GM21515 (cell line): Measurements from ENCODE around the gene ELL2.
"Not testable (repeated sequence)": the region's sequence is repeated elsewhere in the genome, so short reads cannot be mapped to it uniquely, and the experiment has no call there.

Experiments
- ATAC-seq: cut with Tn5 transposase; IDR thresholded peaks from one replicate; pipeline ENCODE4 v1.9.1; 2021; ENCODE audit not compliant: unreplicated experiment

The ELL2 gene

DNA sequence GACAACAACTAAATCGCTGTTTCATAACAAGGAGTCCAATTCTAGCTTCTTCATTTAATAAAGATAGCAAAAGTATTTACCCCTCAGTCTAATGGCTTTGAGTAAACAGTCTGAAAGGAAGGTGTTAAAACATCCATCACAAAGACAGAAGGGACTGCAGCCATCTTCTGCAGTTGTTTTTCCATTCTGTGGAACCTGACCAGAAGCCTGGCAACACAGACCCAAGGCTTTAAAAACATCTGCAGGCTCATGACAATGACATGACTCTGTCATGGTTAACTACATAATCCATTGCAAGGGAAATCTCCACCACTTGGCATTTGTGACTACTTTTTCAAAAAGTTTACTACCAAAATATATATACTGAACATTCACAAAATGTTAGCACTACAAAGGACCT, 51.9 kb downstream of the ELL2 start:
- no peak for ATAC-seq

DNA sequence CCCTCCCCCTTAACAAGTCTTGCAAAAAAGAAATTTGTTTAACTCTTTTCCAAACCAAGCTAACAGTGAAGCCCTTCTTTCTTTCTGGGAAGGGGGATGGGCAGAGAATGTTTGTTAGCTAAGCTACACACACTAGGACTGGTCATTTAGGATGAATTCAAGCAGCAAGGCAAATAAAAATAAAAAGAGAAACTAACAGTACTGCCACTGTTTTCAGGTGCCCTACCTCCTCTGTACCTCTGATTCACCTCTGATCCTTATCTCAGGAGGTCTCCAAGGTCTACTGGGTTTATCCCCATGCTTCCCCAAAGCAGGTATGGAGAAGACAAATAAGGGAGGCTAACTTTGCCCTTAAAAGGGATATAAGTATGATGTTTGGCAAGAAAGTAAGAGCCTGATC, 52.9 kb downstream of the ELL2 start:
- no peak for ATAC-seq

DNA sequence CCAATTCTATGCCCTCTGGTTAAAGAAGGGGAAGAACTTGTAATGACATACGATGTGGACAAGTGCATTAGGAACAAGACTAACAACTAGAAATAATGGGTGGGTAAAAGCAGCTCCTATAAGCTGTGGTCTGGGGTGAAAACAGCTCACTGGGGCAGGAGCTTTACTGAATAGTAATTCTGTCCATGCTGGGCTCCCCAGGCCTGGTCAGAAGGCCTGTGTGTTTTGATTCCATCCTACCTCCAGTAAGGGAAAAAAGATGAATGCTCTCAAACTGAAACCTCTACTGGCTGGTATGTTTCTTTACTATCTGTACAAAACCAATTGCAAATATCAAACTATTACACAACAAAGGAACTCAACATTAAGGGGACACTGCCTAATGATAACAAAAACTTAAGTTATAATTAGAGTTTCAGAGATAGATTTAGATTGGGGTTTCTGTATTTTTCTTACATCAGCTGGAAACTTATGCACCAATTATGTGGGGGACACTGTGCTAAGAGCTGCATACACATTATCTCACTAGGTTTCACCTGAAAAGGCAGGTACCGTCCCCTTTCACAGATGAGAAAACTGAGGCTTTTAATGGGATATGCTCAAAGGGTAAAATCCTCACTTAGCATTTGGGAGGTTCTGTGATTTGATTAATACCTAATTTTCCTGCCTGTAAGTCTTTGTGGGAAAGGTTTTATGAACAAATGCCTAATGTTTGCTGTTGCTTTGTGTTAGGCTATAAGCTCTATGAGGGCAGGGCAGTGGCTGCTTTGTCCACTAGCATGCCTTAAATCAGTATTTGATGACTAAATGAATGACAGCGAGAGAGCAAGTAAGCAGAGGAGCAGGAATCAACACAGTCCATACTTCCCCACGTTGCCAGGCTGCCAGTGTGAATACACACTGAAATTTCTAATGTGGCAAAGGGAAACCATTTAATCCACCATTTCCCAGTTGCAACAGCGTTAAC, 53.6 kb downstream of the ELL2 start:
- no peak for ATAC-seq

GRCh38 chr5:95907067-95907705, 54.5 kb downstream of the ELL2 start:
- no peak for ATAC-seq

GRCh38 chr5:95906398-95906797, 55.3 kb downstream of the ELL2 start:
- ATAC-seq: not testable (repeated sequence)

DNA sequence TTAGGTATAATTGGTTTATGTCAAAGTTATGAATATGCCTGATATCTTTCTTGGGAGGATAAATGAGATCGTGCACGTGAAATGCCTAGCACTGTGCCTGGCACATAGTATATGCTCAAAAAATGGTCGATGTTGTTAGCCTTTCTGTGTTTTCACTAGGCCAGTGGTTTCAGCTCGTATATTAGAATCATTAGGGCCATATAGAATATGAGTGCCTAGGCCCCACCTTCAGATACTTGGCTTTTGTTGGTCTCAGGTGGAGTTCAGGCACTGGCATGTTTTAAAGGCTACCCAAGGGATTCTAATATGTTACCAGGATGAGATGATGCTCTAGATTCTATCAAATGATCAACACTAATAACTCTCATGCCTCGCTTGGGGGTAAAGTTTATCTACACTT, 56.8 kb downstream of the ELL2 start:
- ATAC-seq: no peak

- ATAC-seq: no peak
These were observed 57.8 kb downstream of the ELL2 start for GRCh38 chr5:95903838-95904237.

GRCh38 chr5:95901676-95902627, 59.7 kb downstream of the ELL2 start:
- ATAC-seq: no peak

DNA sequence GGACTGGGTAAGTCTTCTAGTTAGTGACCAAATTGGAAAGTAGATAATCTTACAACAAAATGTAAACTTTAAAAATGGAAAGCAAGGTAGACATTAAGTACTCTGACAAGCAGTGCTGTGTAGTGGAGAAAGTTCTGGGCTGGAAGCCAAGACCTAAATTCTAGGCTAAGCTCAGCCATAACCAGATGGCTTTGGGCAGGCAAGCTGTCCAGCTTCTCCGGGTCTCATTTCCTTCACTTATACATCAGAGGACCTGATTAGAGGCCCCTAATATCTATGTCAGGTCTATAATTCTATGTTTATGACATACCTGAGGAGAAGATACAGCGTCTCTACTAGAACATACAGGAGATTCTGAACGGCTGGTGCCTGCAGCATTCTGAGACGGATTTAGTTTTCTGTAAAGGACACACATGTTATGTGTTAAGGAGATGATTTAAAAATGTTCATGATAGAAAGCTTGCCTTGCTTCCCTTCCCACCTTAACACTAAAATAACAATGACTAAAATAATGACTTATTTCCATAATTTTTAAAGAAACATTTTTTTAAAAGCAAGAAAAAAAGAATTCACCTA, 61.2 kb downstream of the ELL2 start:
- no peak for ATAC-seq

GRCh38 chr5:95899829-95900228, 61.8 kb downstream of the ELL2 start:
- no peak for ATAC-seq

DNA sequence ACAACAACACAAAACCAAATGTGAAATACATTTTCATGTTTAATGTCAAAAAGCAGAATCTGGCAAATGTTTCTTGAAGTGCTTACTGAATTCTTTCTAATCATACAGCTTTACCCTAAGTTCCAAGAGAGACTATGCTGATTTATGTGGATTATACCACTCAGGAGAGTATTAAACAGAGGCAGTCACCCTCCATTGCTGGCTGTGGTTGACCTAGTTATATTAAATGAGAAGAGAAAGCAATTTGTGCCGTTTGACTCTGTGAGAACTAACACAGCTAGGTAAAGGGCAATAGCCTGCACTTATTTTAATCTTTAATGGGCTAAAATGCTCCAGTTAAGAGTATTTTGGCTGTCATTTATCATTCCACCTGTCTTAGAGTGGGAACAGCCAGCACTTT, 62.6 kb downstream of the ELL2 start:
- no peak for ATAC-seq

DNA sequence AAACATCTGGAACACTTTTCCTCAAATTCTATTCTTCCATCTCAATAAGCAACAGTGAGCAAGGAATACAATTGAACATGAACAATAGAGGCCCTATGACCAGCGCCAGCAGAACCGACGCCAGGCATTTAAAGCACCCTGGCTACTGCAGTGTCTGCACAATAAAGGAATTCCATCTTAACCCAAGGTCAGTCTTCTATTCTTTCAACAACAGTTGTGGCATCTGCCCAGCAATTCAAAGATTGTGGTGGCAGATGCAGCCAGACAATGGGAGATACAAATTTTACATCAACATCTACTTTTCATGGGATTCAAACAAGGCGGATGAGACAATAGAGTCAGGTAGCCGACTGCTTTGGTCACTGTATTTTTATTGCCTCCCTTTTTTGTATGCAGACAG, 65.9 kb downstream of the ELL2 start:
- no peak for ATAC-seq

GRCh38 chr5:95895251-95895650, 66.4 kb downstream of the ELL2 start:
- ATAC-seq: no peak

DNA sequence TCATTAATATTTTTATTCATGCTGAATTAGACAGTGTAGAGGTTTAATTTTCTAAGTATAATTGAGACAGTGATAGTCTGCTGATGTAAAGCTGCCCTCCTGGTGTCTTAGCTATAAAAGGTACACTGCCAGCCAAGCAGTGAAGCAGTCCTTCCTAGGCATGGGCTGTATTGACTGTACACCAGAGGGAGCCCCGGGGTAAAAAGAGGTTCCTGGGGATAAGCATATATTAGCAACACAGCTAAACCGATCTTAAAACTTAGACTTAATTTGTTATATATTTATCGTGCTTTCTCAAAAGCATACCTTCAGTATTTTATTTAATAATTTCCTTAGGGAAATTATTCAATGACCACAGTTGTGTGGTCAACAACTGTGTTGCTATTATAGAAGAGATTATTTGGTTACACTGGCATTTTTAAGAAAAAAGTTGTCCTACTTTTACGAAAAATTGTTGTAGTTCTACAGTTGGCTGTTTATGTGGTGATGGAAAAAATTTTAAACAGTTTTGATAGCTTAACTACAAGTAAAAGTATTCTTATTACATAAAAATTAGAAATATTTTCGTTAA, 68.8 kb downstream of the ELL2 start:
- ATAC-seq: no peak

DNA sequence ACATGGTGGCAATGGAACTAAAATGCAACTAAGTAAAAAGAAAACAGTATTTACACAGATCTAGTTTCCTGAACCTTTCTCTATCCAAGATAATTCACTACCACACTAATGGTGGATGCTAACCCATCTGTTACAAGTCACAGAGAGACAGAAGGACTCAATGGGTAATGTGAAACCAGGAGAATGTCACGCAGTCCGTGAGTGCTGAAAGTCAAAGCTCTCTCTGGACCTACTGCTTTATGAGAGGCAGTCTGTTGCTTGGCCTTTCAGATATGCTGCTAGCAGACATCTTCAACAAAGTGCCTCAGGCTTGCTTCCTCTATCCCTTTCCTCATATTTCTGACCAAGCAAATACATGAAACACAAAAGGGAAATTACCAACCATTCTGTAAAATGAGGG, 70.2 kb downstream of the ELL2 start:
- ATAC-seq: no peak

DNA sequence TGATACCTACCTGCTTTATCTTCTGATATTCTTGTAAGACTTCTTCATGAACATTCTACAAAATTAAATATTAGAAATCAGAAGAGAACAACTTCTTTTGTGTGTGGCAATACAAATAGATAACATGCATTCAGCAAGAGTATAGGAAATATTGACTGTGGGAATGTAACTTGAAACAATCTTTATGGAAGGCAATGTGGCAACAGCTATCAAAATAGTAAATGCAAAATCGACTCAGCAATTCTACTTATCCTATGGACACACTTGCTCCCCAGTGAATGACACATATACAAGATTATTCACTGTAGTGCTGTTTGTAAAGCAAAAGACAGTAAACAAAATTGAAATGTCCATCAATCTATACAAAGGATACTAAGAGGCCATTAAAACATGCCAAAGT, 72.6 kb downstream of the ELL2 start:
- ATAC-seq: no peak

DNA sequence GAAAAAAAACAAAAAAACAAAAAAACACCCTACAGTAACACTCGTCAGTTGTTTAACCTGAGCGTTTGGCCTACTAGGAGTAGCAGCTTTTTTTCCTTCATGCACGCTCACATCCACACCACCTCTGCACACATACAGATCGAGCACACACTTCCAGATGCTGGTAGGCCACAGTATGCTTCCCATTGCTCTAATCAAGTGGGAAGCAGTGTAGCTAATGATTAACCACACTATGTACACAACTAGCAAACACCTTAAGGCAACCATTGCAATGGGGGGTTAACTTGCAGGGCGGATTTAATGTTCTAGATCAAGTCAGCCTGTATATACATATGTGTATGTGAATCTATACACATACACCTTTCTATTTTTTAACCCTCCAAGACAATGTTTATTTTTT, 73.7 kb downstream of the ELL2 start:
- no peak for ATAC-seq

- ATAC-seq: no peak
These were observed 75.2 kb downstream of the ELL2 start for GRCh38 chr5:95886340-95887044.

GRCh38 chr5:95884511-95884910, 77.1 kb downstream of the ELL2 start:
- ATAC-seq: no peak

- ATAC-seq: peak; percentile 54
These were observed 77.7 kb downstream of the ELL2 start for GRCh38 chr5:95884017-95884325.
